Measurements from ENCODE around the gene SMPD1. TPM values are rescaled to one million over a fixed set of nuclear protein-coding genes. Genes with fewer than 3 reads are reported as not detected.

The SMPD1 gene
- total RNA-seq = 3.0 and 3.4 TPM in 2 replicates

GRCh38 chr11:6389905-6390717 is at the start of gene SMPD1:
Gene SMPD1, plus strand, starts transcription at chr11:6390474. Its CDS starts 125 bp downstream, at chr11:6390599.

GRCh38 chr11:6419009-6419631 is 28.8 kb downstream of the SMPD1 start, which contains the start of gene APBB1:
Gene APBB1, minus strand, starts transcription at chr11:6419094. Its CDS starts 7,747 bp downstream, at chr11:6411347.

GRCh38 chr11:6440906-6441358 is 50.7 kb downstream of the SMPD1 start, which contains the start of gene HPX:
Gene HPX, minus strand, starts transcription at chr11:6440987. Its CDS starts 24 bp downstream, at chr11:6440963.

Other genes starting within 250 kb of the SMPD1 start
- not detected in 2 replicates for gene OR52B2, start 220.1 kb upstream of the SMPD1 start, total RNA-seq
- gene OR52W1, start 191.2 kb upstream of the SMPD1 start, total RNA-seq = not detected in 2 replicates
- gene C11orf42, start 184.9 kb upstream of the SMPD1 start, total RNA-seq = not detected in 2 replicates
- gene FHIP1B, start 155.8 kb upstream of the SMPD1 start, total RNA-seq = 8.9 and 10.2 TPM in 2 replicates
- gene CNGA4, start 151.4 kb upstream of the SMPD1 start, total RNA-seq = 0.64 TPM in 1 of 2 replicates, not detected in the other
- gene CCKBR, start 130.6 kb upstream of the SMPD1 start, total RNA-seq = not detected in 2 replicates
- 39.2 and 50.1 TPM in 2 replicates for gene CAVIN3, start 70.0 kb upstream of the SMPD1 start, total RNA-seq
- 5.3 and 10.6 TPM in 2 replicates for gene APBB1, start 28.6 kb downstream of the SMPD1 start, total RNA-seq
- 0.85 TPM in 1 of 2 replicates, not detected in the other for gene HPX, start 50.5 kb downstream of the SMPD1 start, total RNA-seq
- 10.7 and 10.8 TPM in 2 replicates for gene TRIM3, start 83.5 kb downstream of the SMPD1 start, total RNA-seq
- 47.3 and 68.0 TPM in 2 replicates for gene ARFIP2, start 90.9 kb downstream of the SMPD1 start, total RNA-seq
- 31.5 and 68.2 TPM in 2 replicates for gene TIMM10B, start 91.0 kb downstream of the SMPD1 start, total RNA-seq
- gene DNHD1, start 106.8 kb downstream of the SMPD1 start, total RNA-seq = 1.7 and 3.2 TPM in 2 replicates
- 12.3 and 14.1 TPM in 2 replicates for gene RRP8, start 213.1 kb downstream of the SMPD1 start, total RNA-seq
- gene ILK, start 213.3 kb downstream of the SMPD1 start, total RNA-seq = 42.0 and 112 TPM in 2 replicates
- 21.5 and 48.0 TPM in 2 replicates for gene TAF10, start 221.7 kb downstream of the SMPD1 start, total RNA-seq
- gene TPP1, start 228.9 kb downstream of the SMPD1 start, total RNA-seq = 58.4 and 82.2 TPM in 2 replicates